ENCODE data around the gene GALNT14.

Gene GALNT14

GRCh38 chr2:31136732-31137131, 1.5 kb downstream of the GALNT14 start:
- no peak for DNase-seq

GRCh38 chr2:31136000-31136399, 2.2 kb downstream of the GALNT14 start:
- no peak for DNase-seq

GRCh38 chr2:31134480-31134879, 3.8 kb downstream of the GALNT14 start:
- DNase-seq, result no peak

GRCh38 chr2:31132786-31133185, 5.5 kb downstream of the GALNT14 start:
- DNase-seq, result no peak

- no peak for DNase-seq
Observed at GRCh38 chr2:31131871-31132270, 6.4 kb downstream of the GALNT14 start.

- no peak for DNase-seq
Observed at GRCh38 chr2:31129375-31130171, 8.7 kb downstream of the GALNT14 start.

- DNase-seq, result no peak
Observed at GRCh38 chr2:31127931-31128330, 10.3 kb downstream of the GALNT14 start.

GRCh38 chr2:31125918-31126695, 12.1 kb downstream of the GALNT14 start:
- no peak for DNase-seq

- no peak for DNase-seq
Observed at GRCh38 chr2:31124904-31125303, 13.3 kb downstream of the GALNT14 start.

- no peak for DNase-seq
Observed at GRCh38 chr2:31122133-31122532, 16.1 kb downstream of the GALNT14 start.

GRCh38 chr2:31113765-31114164, 24.5 kb downstream of the GALNT14 start:
- no peak for DNase-seq

GRCh38 chr2:31112544-31112943, 25.7 kb downstream of the GALNT14 start:
- no peak for DNase-seq

- no peak for DNase-seq
Observed at GRCh38 chr2:31110998-31111397, 27.2 kb downstream of the GALNT14 start.

GRCh38 chr2:31110431-31110830, 27.8 kb downstream of the GALNT14 start:
- no peak for DNase-seq

- no peak for DNase-seq
Observed at GRCh38 chr2:31109633-31110192, 28.5 kb downstream of the GALNT14 start.

- DNase-seq, result peak in 3 of 58 donors; percentile 1 to 3 (median 2)
Observed at GRCh38 chr2:31108561-31109286, 29.5 kb downstream of the GALNT14 start.

GRCh38 chr2:31107591-31108300, 30.5 kb downstream of the GALNT14 start:
- DNase-seq, result peak in 22 of 58 donors; percentile 1 to 54 (median 15)

- no peak for DNase-seq
Observed at GRCh38 chr2:31101701-31102100, 36.5 kb downstream of the GALNT14 start.

GRCh38 chr2:31097962-31098613, 40.2 kb downstream of the GALNT14 start:
- no peak for DNase-seq

- no peak for DNase-seq
Observed at GRCh38 chr2:31090188-31090587, 48.1 kb downstream of the GALNT14 start.

All from anterior cingulate cortex (tissue), 58 donors.